GM12878 (cell line): ENCODE data around the gene CFL2. TPM values are rescaled to one million over a fixed set of nuclear protein-coding genes. Genes with fewer than 3 reads are reported as not detected.

ENCODE experiments used
- CBX5 ChIP-seq: sonication (generic); IDR thresholded peaks from 2 replicates; pipeline ENCODE4 v1.6.1; 2016; ENCODE audit warnings: low read depth, moderate library complexity, mild to moderate bottlenecking, inconsistent platforms
- CHD2 ChIP-seq: IDR thresholded peaks from 2 replicates; pipeline ENCODE4 v1.6.1; 2011; ENCODE audit warnings: low read depth, low read length, improper control_type of control experiment, borderline replicate concordance
- NFXL1 ChIP-seq: fragments of 450-650 bp; IDR thresholded peaks from 2 replicates; pipeline ENCODE4 v1.6.1; 2017; ENCODE audit warnings: antibody characterized with exemption, mild to moderate bottlenecking, borderline replicate concordance
- RELA ChIP-seq: fragments of 450-650 bp; IDR thresholded peaks from 2 replicates; pipeline ENCODE4 v1.8.0; 2014; ENCODE audit warnings: borderline replicate concordance; ENCODE audit not compliant: partially characterized antibody
- ZNF384 ChIP-seq: IDR thresholded peaks from 2 replicates; pipeline ENCODE4 v1.6.1; 2012; ENCODE audit warnings: low read depth, mild to moderate bottlenecking, low read length, improper control_type of control experiment, borderline replicate concordance
- polyA plus RNA-seq, 11 experiments: library from polyadenylated mRNA; depleted of rRNA in 4 of 11; unstranded in 6 of 11; stranded (reverse) in 5 of 11; fragments of >200 nt; fragmentation: Nextera tagmentation in 4 of 11; fragmentation: Illumina TruSeq in 1 of 11; extraction: Ambion mirVana in 4 of 11; extraction: Trizol in 1 of 11; gene quantifications; 1 replicate in 1 of 11; 2 replicates in 10 of 11; pipeline versions ENCODE4 v1.2.1 to v1.2.3, GENCODE V29; 2011 to 2016; ENCODE audit warnings: inconsistent platforms in 2 of 11, missing spikeins in 2 of 11, low read depth in 1 of 11
- total RNA-seq, 4 experiments: library from RNA; depleted of rRNA in 3 of 4; stranded (reverse); fragments of >200 nt in 3 of 4; fragmentation: Illumina TruSeq in 1 of 4; extraction: Trizol in 1 of 4; gene quantifications; 2 replicates each; pipeline versions ENCODE4 v1.2.1 to v1.2.3, GENCODE V29; 2013 to 2021
- TF ChIP-seq, protein P1 (sequence below): fragments of 450-650 bp; IDR thresholded peaks from 2 replicates; pipeline ENCODE4 v1.6.1; 2017; ENCODE audit warnings: mild to moderate bottlenecking, moderate library complexity
- TF ChIP-seq, protein P2 (sequence below): IDR thresholded peaks from 2 replicates; pipeline ENCODE4 v1.6.1; 2011; ENCODE audit warnings: low read depth, low read length, improper control_type of control experiment, borderline replicate concordance

CFL2 gene
- total and polyA plus RNA-seq, 10 of the 15 experiments (the other 5 are each of a cell fraction or from before 2014, with no cell fraction given): 4.7 to 13.4 (median 8.4) TPM

DNA sequence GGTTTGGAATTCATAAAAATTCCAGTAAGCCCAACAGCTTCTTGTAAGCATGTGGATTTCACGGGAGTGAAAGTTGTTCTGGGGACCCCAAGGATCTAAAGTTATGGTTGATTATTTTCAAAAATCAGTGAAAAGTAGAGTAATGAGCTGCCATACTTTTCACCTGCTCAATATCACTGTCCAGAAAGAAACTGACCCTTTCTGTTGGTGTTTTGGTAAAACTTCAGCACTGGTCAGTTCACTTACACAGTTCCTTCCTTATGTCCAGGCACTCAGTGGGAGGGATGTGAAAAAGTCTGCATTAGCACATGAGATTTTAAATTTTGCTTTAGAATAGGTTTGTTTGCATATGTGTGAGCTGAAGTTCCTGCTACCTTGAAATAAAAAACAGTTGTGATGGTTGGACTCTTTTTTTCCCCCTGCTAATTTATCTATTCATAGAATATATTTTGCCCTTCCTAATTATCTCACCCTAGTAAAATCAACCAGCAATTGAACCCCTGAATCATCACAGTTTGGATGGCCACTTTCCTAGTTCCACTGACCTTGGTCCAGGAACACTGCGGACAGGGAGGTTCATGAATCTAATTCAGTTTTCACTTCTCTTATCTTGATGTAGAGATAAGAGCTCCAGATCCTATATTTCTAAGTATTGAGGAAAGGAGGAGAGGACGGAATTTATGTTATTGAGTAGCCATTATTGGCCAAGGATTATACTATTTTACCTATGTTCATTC, 25.8 kb downstream of the CFL2 start (continued):
- TF ChIP-seq, protein P1, sequence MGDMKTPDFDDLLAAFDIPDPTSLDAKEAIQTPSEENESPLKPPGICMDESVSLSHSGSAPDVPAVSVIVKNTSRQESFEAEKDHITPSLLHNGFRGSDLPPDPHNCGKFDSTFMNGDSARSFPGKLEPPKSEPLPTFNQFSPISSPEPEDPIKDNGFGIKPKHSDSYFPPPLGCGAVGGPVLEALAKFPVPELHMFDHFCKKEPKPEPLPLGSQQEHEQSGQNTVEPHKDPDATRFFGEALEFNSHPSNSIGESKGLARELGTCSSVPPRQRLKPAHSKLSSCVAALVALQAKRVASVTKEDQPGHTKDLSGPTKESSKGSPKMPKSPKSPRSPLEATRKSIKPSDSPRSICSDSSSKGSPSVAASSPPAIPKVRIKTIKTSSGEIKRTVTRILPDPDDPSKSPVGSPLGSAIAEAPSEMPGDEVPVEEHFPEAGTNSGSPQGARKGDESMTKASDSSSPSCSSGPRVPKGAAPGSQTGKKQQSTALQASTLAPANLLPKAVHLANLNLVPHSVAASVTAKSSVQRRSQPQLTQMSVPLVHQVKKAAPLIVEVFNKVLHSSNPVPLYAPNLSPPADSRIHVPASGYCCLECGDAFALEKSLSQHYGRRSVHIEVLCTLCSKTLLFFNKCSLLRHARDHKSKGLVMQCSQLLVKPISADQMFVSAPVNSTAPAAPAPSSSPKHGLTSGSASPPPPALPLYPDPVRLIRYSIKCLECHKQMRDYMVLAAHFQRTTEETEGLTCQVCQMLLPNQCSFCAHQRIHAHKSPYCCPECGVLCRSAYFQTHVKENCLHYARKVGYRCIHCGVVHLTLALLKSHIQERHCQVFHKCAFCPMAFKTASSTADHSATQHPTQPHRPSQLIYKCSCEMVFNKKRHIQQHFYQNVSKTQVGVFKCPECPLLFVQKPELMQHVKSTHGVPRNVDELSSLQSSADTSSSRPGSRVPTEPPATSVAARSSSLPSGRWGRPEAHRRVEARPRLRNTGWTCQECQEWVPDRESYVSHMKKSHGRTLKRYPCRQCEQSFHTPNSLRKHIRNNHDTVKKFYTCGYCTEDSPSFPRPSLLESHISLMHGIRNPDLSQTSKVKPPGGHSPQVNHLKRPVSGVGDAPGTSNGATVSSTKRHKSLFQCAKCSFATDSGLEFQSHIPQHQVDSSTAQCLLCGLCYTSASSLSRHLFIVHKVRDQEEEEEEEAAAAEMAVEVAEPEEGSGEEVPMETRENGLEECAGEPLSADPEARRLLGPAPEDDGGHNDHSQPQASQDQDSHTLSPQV: no peak
- TF ChIP-seq CBX5: no peak
- TF ChIP-seq NFXL1: no peak
- TF ChIP-seq CHD2: no peak
- no peak for TF ChIP-seq ZNF384
- TF ChIP-seq, protein P2, sequence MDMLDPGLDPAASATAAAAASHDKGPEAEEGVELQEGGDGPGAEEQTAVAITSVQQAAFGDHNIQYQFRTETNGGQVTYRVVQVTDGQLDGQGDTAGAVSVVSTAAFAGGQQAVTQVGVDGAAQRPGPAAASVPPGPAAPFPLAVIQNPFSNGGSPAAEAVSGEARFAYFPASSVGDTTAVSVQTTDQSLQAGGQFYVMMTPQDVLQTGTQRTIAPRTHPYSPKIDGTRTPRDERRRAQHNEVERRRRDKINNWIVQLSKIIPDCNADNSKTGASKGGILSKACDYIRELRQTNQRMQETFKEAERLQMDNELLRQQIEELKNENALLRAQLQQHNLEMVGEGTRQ: no peak
- no peak for TF ChIP-seq RELA
- TF ChIP-seq, all 136 proteins: peak for 0
